ENCODE data around the gene CUX1.
A peak's percentile ranks its signal among the peaks of the same experiment; 100 is the strongest.

Gene CUX1

DNA sequence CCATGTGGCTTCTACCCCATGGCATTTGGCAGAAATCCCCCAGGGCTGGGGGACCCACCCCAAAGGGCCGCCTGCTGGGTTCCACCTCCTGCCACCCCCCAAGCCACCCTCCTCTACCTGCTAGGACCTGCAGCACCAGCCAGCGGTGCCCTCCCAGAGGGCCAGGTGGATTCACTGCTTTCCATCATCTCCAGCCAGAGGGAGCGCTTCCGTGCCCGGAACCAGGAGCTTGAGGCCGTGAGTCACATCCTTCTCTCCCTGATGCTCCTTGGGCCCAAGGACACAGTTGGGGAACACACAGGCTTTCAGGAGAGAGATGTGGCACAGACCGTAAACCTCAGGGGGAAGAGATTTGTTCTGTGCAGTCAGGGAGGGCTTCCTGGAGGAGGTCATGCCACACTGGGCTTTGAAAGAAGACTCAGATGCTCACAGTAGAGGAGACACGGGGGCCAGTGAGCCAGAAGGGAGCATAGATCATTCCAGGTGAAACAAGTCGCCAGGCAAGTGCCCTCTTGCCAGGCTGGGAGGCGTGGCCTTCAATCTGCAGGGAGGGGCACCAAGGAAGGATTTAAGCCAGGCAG lies 457.8 kb downstream of the CUX1 start:
- Histone ChIP-seq H3K9me3 (ENCODE audit: control insufficient read depth, insufficient read depth, low read length) (no peaks in the 10 kb centered on the region), H3K4me1 (ENCODE audit: control insufficient read depth, low read length) (peaks cover 26% of the 10 kb centered on the region), H3K79me2 (ENCODE audit: control insufficient read depth, low read length) (no peaks in the 10 kb centered on the region), H3F3A (ENCODE audit: control insufficient read depth, insufficient read depth) (no peaks in the 10 kb centered on the region), H3K4me2 (ENCODE audit: low read length) (no peak overlapping the region), H3K36me3 (ENCODE audit: control insufficient read depth, low read length) (no peaks in the 10 kb centered on the region), H3K27ac (ENCODE audit: low read depth, low read length) (no peak overlapping the region), H4K20me1 (ENCODE audit: control insufficient read depth, insufficient read depth, low read depth, low read length) (no peaks in the 10 kb centered on the region), H3K9me2 (replicated peaks; ENCODE audit: control insufficient read depth, low read length) (no peaks in the 10 kb centered on the region), H3K27me3 (ENCODE audit: control insufficient read depth, low read length) (no peaks in the 10 kb centered on the region), H3K4me3 (ENCODE audit: low read length) (no peak overlapping the region)
- TF ChIP-seq CTCF (IDR thresholded peaks at IDR 0.05; ENCODE audit: low read depth, low read length, poor library complexity, severe bottlenecking): no peak
- no peak for TF ChIP-seq EZH2phosphoT487 (IDR thresholded peaks at IDR 0.05; ENCODE audit: borderline replicate concordance, low read length)

DNA sequence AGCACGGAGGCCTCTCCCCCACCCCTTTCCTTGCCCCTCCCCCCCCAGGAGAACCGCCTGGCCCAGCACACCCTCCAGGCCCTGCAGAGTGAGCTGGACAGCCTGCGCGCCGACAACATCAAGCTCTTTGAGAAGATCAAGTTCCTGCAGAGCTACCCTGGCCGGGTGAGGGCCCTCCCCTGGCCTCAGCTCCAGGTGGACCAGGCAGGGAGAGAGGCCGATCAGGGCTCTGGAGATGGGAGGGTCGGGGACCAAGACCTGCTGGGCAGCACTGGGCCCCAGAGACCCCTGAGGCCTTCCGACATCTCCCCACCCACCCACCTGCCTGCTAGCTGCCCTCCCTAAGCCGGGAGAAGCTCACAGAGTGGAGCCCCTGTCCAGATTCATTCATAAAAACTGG lies 460.5 kb downstream of the CUX1 start:
- H3K9me3 ChIP-seq (ENCODE audit: control insufficient read depth, insufficient read depth, low read length): no peaks in the 10 kb centered on the region
- TF ChIP-seq EZH2phosphoT487 (IDR thresholded peaks at IDR 0.05; ENCODE audit: borderline replicate concordance, low read length) (no peak), CTCF (IDR thresholded peaks at IDR 0.05; ENCODE audit: low read depth, low read length, poor library complexity, severe bottlenecking) (no peak)
- H3K9me2 ChIP-seq (replicated peaks; ENCODE audit: control insufficient read depth, low read length): no peaks in the 10 kb centered on the region
- no peaks in the 10 kb centered on the region for H3K27me3 ChIP-seq (ENCODE audit: control insufficient read depth, low read length)
- no peak overlapping the region for H3K27ac ChIP-seq (ENCODE audit: low read depth, low read length)
- no peaks in the 10 kb centered on the region for H3F3A ChIP-seq (ENCODE audit: control insufficient read depth, insufficient read depth)
- no peak overlapping the region for H3K4me2 ChIP-seq (ENCODE audit: low read length)
- H3K36me3 ChIP-seq (ENCODE audit: control insufficient read depth, low read length): no peaks in the 10 kb centered on the region
- H3K4me3 ChIP-seq (ENCODE audit: low read length): no peak overlapping the region
- peaks cover 19% of the 10 kb centered on the region for H3K4me1 ChIP-seq (ENCODE audit: control insufficient read depth, low read length)
- H3K79me2 ChIP-seq (ENCODE audit: control insufficient read depth, low read length): no peaks in the 10 kb centered on the region
- H4K20me1 ChIP-seq (ENCODE audit: control insufficient read depth, insufficient read depth, low read depth, low read length): no peaks in the 10 kb centered on the region

DNA sequence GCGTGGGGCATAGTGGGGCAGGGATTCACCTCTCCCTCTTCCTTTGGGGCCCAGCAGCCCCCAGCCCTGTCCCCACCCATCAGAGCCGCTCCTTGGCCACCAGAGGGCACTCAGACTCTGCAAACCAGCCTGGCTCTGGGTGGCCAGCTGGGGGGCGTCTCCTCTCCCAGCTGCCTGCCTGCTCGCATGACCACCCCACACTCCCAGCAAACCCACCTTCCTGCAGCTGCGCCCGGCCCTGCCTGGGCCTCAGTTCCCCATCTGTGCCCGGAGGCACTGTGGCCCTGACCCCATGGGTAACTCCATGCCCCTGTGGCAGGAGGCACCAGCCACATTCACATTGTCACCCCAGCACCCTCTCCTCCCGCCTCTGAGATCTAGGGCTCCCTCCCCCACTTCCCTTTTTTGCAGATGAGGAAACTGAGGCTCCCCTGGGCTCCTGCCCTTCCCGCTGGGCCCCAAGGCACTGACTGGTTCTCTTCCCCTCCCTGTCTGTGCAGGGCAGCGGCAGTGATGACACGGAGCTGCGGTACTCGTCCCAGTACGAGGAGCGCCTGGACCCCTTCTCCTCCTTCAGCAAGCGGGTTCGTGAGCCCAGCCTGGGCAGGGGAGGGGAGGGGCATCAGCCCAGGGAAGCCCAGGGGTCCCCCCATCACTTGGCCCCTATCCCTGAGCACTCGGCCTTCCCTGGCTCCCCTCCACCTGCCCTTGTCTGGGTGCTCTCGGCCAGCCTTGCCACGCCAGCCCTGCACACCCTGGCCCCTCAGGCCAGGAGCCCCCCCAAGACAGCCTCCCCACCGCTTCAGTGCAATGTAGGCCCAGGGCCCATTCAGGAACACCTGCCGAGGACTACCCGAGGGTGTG lies 462.3 kb downstream of the CUX1 start:
- no peaks in the 10 kb centered on the region for H3F3A ChIP-seq (ENCODE audit: control insufficient read depth, insufficient read depth)
- no peaks in the 10 kb centered on the region for H3K36me3 ChIP-seq (ENCODE audit: control insufficient read depth, low read length)
- H3K9me2 ChIP-seq (replicated peaks; ENCODE audit: control insufficient read depth, low read length): no peaks in the 10 kb centered on the region
- H3K4me2 ChIP-seq (ENCODE audit: low read length): peak overlapping the region; percentile 52
- no peaks in the 10 kb centered on the region for H3K27me3 ChIP-seq (ENCODE audit: control insufficient read depth, low read length)
- H3K79me2 ChIP-seq (ENCODE audit: control insufficient read depth, low read length): no peaks in the 10 kb centered on the region
- H4K20me1 ChIP-seq (ENCODE audit: control insufficient read depth, insufficient read depth, low read depth, low read length): no peaks in the 10 kb centered on the region
- no peak overlapping the region for H3K27ac ChIP-seq (ENCODE audit: low read depth, low read length)
- peaks cover 36% of the 10 kb centered on the region for H3K4me1 ChIP-seq (ENCODE audit: control insufficient read depth, low read length)
- H3K9me3 ChIP-seq (ENCODE audit: control insufficient read depth, insufficient read depth, low read length): no peaks in the 10 kb centered on the region
- TF ChIP-seq EZH2phosphoT487 (IDR thresholded peaks at IDR 0.05; ENCODE audit: borderline replicate concordance, low read length) (no peak), CTCF (IDR thresholded peaks at IDR 0.05; ENCODE audit: low read depth, low read length, poor library complexity, severe bottlenecking) (peak; percentile 99)
- peak overlapping the region; percentile 20 for H3K4me3 ChIP-seq (ENCODE audit: low read length)
